Stomach (tissue), 4 donors: Measurements from ENCODE around the gene PITPNC1.

ENCODE experiments used
- EP300 ChIP-seq: sonication (generic); formaldehyde crosslinking; IDR thresholded peaks from one replicate; pipeline ENCODE4 v1.6.1; 2017; ENCODE audit warnings: antibody characterized with exemption
- POLR2A ChIP-seq, 4 donors: fragments of 450-650 bp; IDR thresholded peaks; one replicate each; pipeline ENCODE4 v1.6.1; 2016; ENCODE audit warnings: antibody characterized with exemption in 4 of 4, control low read depth in 2 of 4, mild to moderate bottlenecking in 1 of 4, moderate library complexity in 1 of 4
- TF ChIP-seq, protein P1 (sequence below), 7 experiments: fragments of 450-650 bp in 4 of 7; fragments of 200-600 bp in 3 of 7; sonication (generic) in 3 of 7; IDR thresholded peaks; one replicate each; pipeline ENCODE4 v1.5.1; 2016 to 2019; ENCODE audit warnings: antibody characterized with exemption in 7 of 7, control low read depth in 2 of 7, mild to moderate bottlenecking in 1 of 7

DNA sequence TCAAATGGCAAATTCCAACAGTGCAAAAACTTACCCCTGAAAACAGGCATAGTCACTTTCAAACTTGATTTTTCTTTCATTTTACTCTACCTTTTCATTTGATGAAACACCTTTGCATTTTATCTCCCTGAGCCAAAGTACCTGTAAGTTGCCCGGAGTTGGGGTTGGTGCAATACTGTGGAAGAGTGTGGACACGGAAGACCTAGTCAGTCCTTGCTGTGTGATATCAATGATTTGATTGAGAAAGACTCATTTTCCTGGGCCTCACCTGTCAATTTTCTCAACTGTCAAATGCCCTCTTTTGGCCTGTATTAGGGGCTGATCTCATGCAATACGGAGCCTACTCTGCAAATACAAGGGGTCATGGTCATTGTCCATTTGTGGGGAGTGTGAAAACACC is 22.6 kb downstream of the PITPNC1 start:
- TF ChIP-seq, protein P1, sequence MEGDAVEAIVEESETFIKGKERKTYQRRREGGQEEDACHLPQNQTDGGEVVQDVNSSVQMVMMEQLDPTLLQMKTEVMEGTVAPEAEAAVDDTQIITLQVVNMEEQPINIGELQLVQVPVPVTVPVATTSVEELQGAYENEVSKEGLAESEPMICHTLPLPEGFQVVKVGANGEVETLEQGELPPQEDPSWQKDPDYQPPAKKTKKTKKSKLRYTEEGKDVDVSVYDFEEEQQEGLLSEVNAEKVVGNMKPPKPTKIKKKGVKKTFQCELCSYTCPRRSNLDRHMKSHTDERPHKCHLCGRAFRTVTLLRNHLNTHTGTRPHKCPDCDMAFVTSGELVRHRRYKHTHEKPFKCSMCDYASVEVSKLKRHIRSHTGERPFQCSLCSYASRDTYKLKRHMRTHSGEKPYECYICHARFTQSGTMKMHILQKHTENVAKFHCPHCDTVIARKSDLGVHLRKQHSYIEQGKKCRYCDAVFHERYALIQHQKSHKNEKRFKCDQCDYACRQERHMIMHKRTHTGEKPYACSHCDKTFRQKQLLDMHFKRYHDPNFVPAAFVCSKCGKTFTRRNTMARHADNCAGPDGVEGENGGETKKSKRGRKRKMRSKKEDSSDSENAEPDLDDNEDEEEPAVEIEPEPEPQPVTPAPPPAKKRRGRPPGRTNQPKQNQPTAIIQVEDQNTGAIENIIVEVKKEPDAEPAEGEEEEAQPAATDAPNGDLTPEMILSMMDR (IDR thresholded peaks at IDR 0.05) = no peak
- no peak for TF ChIP-seq POLR2A (IDR thresholded peaks at IDR 0.05)
- no peak for TF ChIP-seq EP300
